OCI-LY1 (cell line): ENCODE data around the gene CRTC1.

Source experiments
- H2AFZ ChIP-seq: fragments of 200-600 bp; sonication (generic), shearing (Covaris generic); 2 replicates; pipeline ENCODE4 v1.6.0; 2014; ENCODE audit warnings: antibody characterized with exemption, mild to moderate bottlenecking, low read length
- H3F3A ChIP-seq: fragments of 200-600 bp; sonication (generic), shearing (Covaris generic); 2 replicates; pipeline ENCODE4 v1.6.0; 2014; ENCODE audit warnings: mild to moderate bottlenecking, antibody characterized with exemption, low read length, moderate library complexity; ENCODE audit not compliant: insufficient read depth
- H3K27ac ChIP-seq: fragments of 200-600 bp; sonication (generic); 2 replicates; pipeline ENCODE4 v1.5.1; 2014; ENCODE audit warnings: low read length, mixed run types, mild to moderate bottlenecking, low read depth; ENCODE audit not compliant: poor library complexity, severe bottlenecking
- H3K27me3 ChIP-seq: fragments of 200-600 bp; sonication (generic); 2 replicates; pipeline ENCODE4 v1.6.0; 2014; ENCODE audit warnings: antibody characterized with exemption, mild to moderate bottlenecking, low read length, moderate library complexity; ENCODE audit not compliant: insufficient read depth
- H3K36me3 ChIP-seq: fragments of 200-600 bp; sonication (generic); 2 replicates; pipeline ENCODE4 v1.6.1; 2014; ENCODE audit warnings: mild to moderate bottlenecking, antibody characterized with exemption, low read length, moderate library complexity, mixed read lengths; ENCODE audit not compliant: insufficient read depth
- H3K4me1 ChIP-seq: fragments of 200-600 bp; sonication (generic); 2 replicates; pipeline ENCODE4 v1.5.1; 2014; ENCODE audit warnings: mild to moderate bottlenecking, low read length, moderate library complexity; ENCODE audit not compliant: insufficient read depth, severe bottlenecking
- H3K4me2 ChIP-seq: fragments of 200-600 bp; sonication (generic), shearing (Covaris generic); 2 replicates; pipeline ENCODE4 v1.6.1; 2014; ENCODE audit warnings: low read length
- H3K4me3 ChIP-seq: fragments of 200-600 bp; sonication (generic); 2 replicates; pipeline ENCODE4 v1.5.1; 2014; ENCODE audit warnings: low read length, low read depth, mild to moderate bottlenecking, mixed read lengths; ENCODE audit not compliant: poor library complexity, severe bottlenecking
- H3K79me2 ChIP-seq: fragments of 200-600 bp; shearing (Covaris generic); 2 replicates; pipeline ENCODE4 v1.6.1; 2016; ENCODE audit warnings: mixed run types, low read length, mixed read lengths; ENCODE audit not compliant: insufficient read depth
- H3K9ac ChIP-seq: fragments of 200-600 bp; sonication (generic), shearing (Covaris generic); 2 replicates; pipeline ENCODE4 v1.6.1; 2014; ENCODE audit warnings: mild to moderate bottlenecking, low read length, mixed read lengths
- H3K9me2 ChIP-seq: fragments of 200-600 bp; sonication (generic), shearing (Covaris generic); 2 replicates; pipeline ENCODE4 v1.6.1; 2014; ENCODE audit warnings: low read depth, mild to moderate bottlenecking, low read length, mixed read lengths
- H3K9me3 ChIP-seq: fragments of 200-600 bp; shearing (Covaris generic); 2 replicates; pipeline ENCODE4 v1.6.1; 2014; ENCODE audit warnings: low read length, mixed read lengths
- H4K20me1 ChIP-seq: fragments of 200-600 bp; sonication (generic), shearing (Covaris generic); 2 replicates; pipeline ENCODE4 v1.6.0; 2016; ENCODE audit warnings: mild to moderate bottlenecking, low read length; ENCODE audit not compliant: insufficient read depth
- CTCF ChIP-seq: fragments of 200-600 bp; sonication (generic), shearing (Covaris generic); IDR thresholded peaks from 2 replicates; pipeline ENCODE4 v1.5.1; 2017; ENCODE audit warnings: mild to moderate bottlenecking, antibody characterized with exemption, low read length, moderate library complexity, mixed read lengths
- EZH2 ChIP-seq: fragments of 200-600 bp; sonication (generic), shearing (Covaris generic); IDR thresholded peaks from 2 replicates; pipeline ENCODE4 v1.8.0; 2017; ENCODE audit warnings: borderline replicate concordance, mixed run types, mild to moderate bottlenecking, antibody characterized with exemption, low read length, moderate library complexity, mixed read lengths

CRTC1 gene

GRCh38 chr19:18713550-18714117, 30.2 kb downstream of the CRTC1 start:
- H3K4me3 ChIP-seq: no peak overlapping the region
- no peak overlapping the region for H2AFZ ChIP-seq
- H3K9me2 ChIP-seq: no peaks in the 10 kb centered on the region
- no peaks in the 10 kb centered on the region for H3K36me3 ChIP-seq
- H3K4me1 ChIP-seq: no peaks in the 10 kb centered on the region
- no peak overlapping the region for H3K9ac ChIP-seq
- H3F3A ChIP-seq: no peaks in the 10 kb centered on the region
- no peaks in the 10 kb centered on the region for H3K9me3 ChIP-seq
- H4K20me1 ChIP-seq: no peaks in the 10 kb centered on the region
- no peak overlapping the region for H3K4me2 ChIP-seq
- H3K79me2 ChIP-seq: no peaks in the 10 kb centered on the region
- no peak overlapping the region for H3K27ac ChIP-seq
- no peaks in the 10 kb centered on the region; the same call in 1 of the 2 replicates for H3K27me3 ChIP-seq
- TF ChIP-seq CTCF (no peak), EZH2 (no peak)

GRCh38 chr19:18715416-18715815, 31.9 kb downstream of the CRTC1 start:
- Histone ChIP-seq H3F3A (no peaks in the 10 kb centered on the region), H4K20me1 (no peaks in the 10 kb centered on the region), H3K36me3 (no peaks in the 10 kb centered on the region), H2AFZ (no peak overlapping the region), H3K27me3 (no peaks in the 10 kb centered on the region; the same call in 1 of the 2 replicates), H3K4me1 (no peaks in the 10 kb centered on the region), H3K9ac (no peak overlapping the region), H3K9me3 (no peaks in the 10 kb centered on the region), H3K27ac (no peak overlapping the region), H3K4me3 (no peak overlapping the region), H3K9me2 (no peaks in the 10 kb centered on the region), H3K79me2 (no peaks in the 10 kb centered on the region), H3K4me2 (no peak overlapping the region)
- TF ChIP-seq EZH2 (no peak), CTCF (no peak)

- Histone ChIP-seq H3K27me3 (no peaks in the 10 kb centered on the region; the same call in 1 of the 2 replicates), H3K9me3 (no peaks in the 10 kb centered on the region), H3K9me2 (no peaks in the 10 kb centered on the region), H3F3A (no peaks in the 10 kb centered on the region), H4K20me1 (no peaks in the 10 kb centered on the region), H3K79me2 (no peaks in the 10 kb centered on the region), H3K4me3 (no peak overlapping the region), H3K27ac (no peak overlapping the region), H3K36me3 (no peaks in the 10 kb centered on the region), H2AFZ (no peak overlapping the region), H3K4me2 (no peak overlapping the region), H3K9ac (no peak overlapping the region), H3K4me1 (no peaks in the 10 kb centered on the region)
- no peak for TF ChIP-seq EZH2
Measured at GRCh38 chr19:18716857-18717256, 33.4 kb downstream of the CRTC1 start.

GRCh38 chr19:18717601-18718000, 34.1 kb downstream of the CRTC1 start:
- no peak overlapping the region for H3K4me3 ChIP-seq
- no peak overlapping the region for H3K27ac ChIP-seq
- H4K20me1 ChIP-seq: no peaks in the 10 kb centered on the region
- no peaks in the 10 kb centered on the region for H3K4me1 ChIP-seq
- H2AFZ ChIP-seq: no peak overlapping the region
- no peaks in the 10 kb centered on the region for H3K36me3 ChIP-seq
- H3K79me2 ChIP-seq: no peaks in the 10 kb centered on the region
- no peaks in the 10 kb centered on the region for H3K9me2 ChIP-seq
- H3K9ac ChIP-seq: no peak overlapping the region
- no peak for TF ChIP-seq EZH2
- TF ChIP-seq CTCF: no peak
- no peaks in the 10 kb centered on the region for H3F3A ChIP-seq
- H3K27me3 ChIP-seq: no peaks in the 10 kb centered on the region; the same call in 1 of the 2 replicates
- H3K4me2 ChIP-seq: no peak overlapping the region
- H3K9me3 ChIP-seq: no peaks in the 10 kb centered on the region
